GM12801 (cell line): ENCODE data around the gene IL17RB.

Experiments used
- CTCF ChIP-seq: IDR thresholded peaks from one replicate; pipeline ENCODE4 v1.5.1; 2011; ENCODE audit warnings: control low read depth; ENCODE audit not compliant: insufficient read length; ENCODE audit errors: extremely low read depth

The IL17RB gene

DNA sequence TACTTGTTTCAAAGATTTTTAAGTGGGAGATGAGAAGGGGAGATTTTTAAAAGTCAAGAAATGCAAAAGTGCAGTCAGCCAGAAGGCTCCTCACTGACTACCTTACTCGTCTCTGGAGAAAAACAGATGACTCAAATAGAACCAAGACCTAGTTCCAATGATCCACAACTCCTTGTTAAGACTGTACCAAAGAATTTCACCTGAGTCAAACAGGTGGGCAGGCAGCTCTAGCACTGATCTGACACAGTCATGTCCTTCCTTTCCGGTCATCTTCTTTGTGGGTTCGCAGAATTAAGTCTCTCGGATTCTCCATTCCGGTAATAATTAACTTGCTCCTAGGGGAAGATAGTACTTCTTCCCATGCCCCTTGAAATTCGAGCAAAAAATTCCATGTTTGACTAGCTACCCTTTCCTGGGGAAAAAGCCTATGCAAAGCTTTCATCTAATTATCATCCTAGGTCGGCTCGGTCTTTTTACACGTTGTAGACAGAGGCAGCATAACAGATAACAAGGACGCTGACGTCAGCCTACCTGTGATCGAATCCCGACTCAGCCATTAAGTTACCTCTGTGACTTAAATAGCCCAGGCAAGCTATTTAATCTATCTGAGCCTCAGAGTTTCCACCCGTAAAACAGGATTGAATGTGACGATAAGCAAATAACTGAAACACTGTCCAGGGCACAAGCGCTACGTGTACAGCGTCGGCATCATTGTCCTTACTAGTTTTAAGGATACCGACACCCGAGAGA lies 44.5 kb downstream of the IL17RB start:
- TF ChIP-seq CTCF = no peak

DNA sequence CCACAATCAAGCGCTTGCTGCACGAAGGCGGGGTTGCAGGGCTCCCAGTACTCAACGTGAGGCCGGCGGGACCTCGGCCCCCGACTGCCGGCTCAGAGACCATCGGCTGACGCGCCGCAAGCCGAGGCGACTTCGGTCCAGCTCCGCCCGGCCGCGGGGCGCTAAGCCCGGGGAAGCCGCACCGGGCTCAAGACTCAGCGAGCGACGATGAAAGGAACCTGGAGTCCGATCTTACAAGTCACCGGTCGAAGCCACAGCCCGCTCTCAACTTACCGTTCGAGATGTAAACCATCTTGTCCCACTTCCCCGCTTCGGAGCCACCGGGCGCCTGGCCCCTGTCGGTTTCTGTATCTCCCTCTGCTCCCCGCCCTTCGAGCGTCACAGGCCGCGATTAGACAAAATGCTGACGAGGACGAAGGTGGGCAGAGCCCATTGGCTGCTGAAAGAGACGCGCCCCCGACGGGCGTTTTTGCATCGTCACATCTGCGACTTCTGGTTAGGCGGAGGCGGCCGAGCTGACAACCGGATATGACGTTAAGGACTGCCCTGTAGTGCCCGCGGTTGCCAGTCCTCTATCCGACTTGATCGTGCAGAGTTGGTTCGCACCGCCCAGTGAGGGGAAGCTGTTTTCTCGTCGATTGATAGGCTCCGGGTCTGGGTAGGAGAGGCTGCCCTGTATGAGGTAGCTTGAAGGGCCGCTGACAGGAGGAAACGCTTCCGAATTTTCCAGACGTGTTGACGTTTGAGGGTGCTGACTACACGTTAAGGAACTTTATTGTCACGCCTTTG lies 45.3 kb downstream of the IL17RB start, which contains the start of gene SELENOK:
Gene SELENOK, minus strand, starts transcription at position 363 of the 789 bp plus-strand sequence.
- no peak for TF ChIP-seq CTCF

DNA sequence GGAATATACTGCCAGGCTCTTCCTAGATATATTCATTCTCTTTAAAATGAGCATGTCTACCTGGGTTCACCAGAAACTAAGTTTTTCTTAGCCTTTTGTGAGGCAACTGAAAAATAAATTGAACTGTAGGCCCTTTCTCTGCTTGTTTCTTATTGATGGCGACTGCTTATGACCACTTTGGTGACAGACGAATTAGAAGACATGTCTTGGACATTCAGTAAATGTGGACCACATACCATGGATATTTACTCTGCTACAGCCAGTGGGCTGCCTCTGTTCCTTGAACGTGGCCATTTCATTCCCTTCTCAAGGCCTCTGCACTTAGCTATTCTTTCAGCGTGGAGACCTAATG lies 45.9 kb downstream of the IL17RB start:
- no peak for TF ChIP-seq CTCF

DNA sequence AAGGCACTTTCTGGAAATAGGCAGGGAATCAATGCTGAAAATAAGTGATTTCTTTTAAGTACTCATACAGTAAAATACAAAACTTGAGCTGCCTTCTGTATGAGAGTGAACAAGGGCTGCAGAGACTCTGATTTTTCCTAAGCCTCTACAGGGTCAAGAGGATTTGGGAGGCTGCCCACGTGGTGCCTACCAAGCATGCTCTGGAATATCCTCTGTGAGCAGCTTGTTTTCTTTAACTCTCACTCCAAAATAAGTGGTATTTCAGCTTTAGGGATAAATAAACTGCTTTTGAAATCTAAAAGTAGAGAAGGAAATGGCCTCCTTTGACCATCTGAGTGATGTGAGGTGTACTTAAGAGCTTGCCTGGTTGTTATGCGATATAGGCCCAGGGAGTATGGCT lies 53.4 kb downstream of the IL17RB start:
- no peak for TF ChIP-seq CTCF

- no peak for TF ChIP-seq CTCF
Observed at GRCh38 chr3:53900666-53901331, 54.4 kb downstream of the IL17RB start.

- TF ChIP-seq CTCF = no peak
Observed at GRCh38 chr3:53902067-53902466, 55.7 kb downstream of the IL17RB start.

DNA sequence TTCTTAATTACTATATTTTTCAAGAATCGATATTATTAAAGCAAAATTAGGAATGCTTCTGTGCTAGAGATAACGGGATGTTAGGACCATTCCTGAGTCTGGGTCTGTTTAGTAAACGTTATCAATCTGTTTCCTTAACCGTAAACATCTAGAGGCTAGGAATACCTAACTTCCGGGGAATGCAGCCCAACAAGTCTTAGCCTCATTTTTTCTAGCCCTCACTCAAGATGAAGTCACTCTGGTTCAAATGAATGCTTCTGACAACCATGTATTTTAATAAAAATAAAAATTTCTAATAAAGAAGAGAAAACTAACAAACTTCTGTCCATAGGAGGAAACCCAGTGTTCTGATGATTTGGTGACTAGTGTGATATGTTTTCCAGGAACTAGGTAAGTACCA lies 56.3 kb downstream of the IL17RB start:
- no peak for TF ChIP-seq CTCF
